ENCODE results near the gene UXS1.

- TF ChIP-seq POLR2A (IDR thresholded peaks at IDR 0.05) (peak; percentile 48), CTCF (IDR thresholded peaks at IDR 0.05) (no peak), EP300 (IDR thresholded peaks at IDR 0.05; ENCODE audit: low read depth) (no peak), POLR2AphosphoS5 (IDR thresholded peaks at IDR 0.05) (peak in 2 of 3 donors; percentile 37 to 57)
Measured at GRCh38 chr2:106192752-106193689, 1.1 kb downstream of the UXS1 start.

Measured in transverse colon (tissue), 4 donors.